GM13976 (cell line): ENCODE data around the gene CACNA1E.

ENCODE experiments used
- DNase-seq: peaks from one replicate; pipeline ENCODE4 v3.0.0; 2012; ENCODE audit warnings: low spot score
- CTCF ChIP-seq: IDR thresholded peaks from 2 replicates; pipeline ENCODE4 v1.5.1; 2012; ENCODE audit warnings: borderline replicate concordance, mild to moderate bottlenecking; ENCODE audit not compliant: insufficient read depth; ENCODE audit errors: extremely low read depth, missing control alignments, control extremely low read depth
- in situ Hi-C: fragments of 300-500 bp; cut with MboI; formaldehyde crosslinking; loops from one replicate; pipeline ENCODE4 v1.12.0; 2022; ENCODE audit warnings: low sequenced_read_pairs, mixed read lengths, inconsistent platforms; ENCODE audit not compliant: unreplicated experiment

The CACNA1E gene

GRCh38 chr1:181658581-181658980 lies 175.3 kb downstream of the CACNA1E start:
- no peak for DNase-seq
- TF ChIP-seq CTCF, result no peak
- in situ Hi-C loops, result no loop called here

GRCh38 chr1:181659321-181659957 lies 176.1 kb downstream of the CACNA1E start:
- in situ Hi-C loops, result no loop called here
- TF ChIP-seq CTCF, result no peak
- no peak for DNase-seq

GRCh38 chr1:181660621-181661020 lies 177.3 kb downstream of the CACNA1E start:
- no peak for DNase-seq
- in situ Hi-C loops, result no loop called here
- no peak for TF ChIP-seq CTCF

GRCh38 chr1:181661569-181661968 lies 178.3 kb downstream of the CACNA1E start:
- in situ Hi-C loops, result no loop called here
- no peak for TF ChIP-seq CTCF
- DNase-seq, result no peak

- TF ChIP-seq CTCF, result no peak
- in situ Hi-C loops, result no loop called here
- DNase-seq, result no peak
Measured at GRCh38 chr1:181662606-181663005, 179.3 kb downstream of the CACNA1E start.

GRCh38 chr1:181664543-181664942 lies 181.2 kb downstream of the CACNA1E start:
- in situ Hi-C loops, result no loop called here
- no peak for TF ChIP-seq CTCF
- DNase-seq, result no peak
